Measurements from ENCODE around the gene CD33.

DNA sequence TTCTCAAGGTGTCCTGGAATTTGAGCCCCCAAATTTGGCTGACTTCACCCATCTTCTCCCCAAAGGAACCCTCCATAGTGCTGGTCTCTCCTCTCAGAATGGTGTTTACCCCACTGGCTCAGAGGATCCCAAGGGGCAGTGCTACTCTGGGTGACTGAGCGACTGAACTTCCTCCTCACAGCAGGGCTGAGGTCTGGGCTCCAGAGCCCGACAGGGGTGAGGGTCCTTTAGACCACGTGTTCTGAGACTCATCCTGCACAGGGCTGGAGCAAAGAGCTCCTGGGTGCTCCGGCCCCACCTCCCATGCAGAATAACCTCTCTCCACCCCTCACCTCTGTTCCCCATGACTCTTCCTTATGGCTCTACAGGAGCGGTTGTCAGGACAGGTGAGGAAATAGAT, 23.2 kb upstream of the CD33 start:
- no peak for TF ChIP-seq YY1 (IDR thresholded peaks at IDR 0.05; ENCODE audit: insufficient read depth, insufficient read length)
- TF ChIP-seq ZNF274 (IDR thresholded peaks at IDR 0.05; ENCODE audit: low read depth, low read length), result no peak

Measured in NT2/D1 (cell line).